ENCODE results near the gene CFAP141. TPM values are rescaled to one million over a fixed set of nuclear protein-coding genes. Genes with fewer than 3 reads are reported as not detected.
A peak's percentile ranks its signal among the peaks of the same experiment; 100 is the strongest.

The CFAP141 gene
- total RNA-seq, 1 experiment from 2014 or later: not detected

DNA sequence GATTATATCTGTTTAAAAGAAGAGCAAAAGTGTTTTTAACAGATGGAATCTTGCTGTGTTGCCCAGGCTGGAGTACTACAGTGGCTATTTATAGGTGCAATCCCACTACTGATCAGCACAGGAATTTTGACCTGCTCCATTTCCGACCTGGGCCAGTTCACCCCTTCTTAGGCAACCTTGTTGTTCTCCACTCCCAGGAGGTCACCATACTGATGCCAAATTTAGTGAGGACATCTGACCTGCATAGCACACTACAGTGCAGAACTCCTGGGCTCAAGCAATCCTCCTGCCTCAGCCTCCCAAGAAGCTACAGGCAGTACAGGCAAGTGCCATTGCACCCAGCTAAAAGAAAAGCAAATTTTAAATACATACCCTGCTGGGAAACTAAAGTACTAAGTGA, 39.9 kb downstream of the CFAP141 start (continued):
- no peak for TF ChIP-seq ZNF416 (CRISPR knock-in tag; IDR thresholded peaks at IDR 0.05)
- TF ChIP-seq FOXK1 (CRISPR knock-in tag; IDR thresholded peaks at IDR 0.05): no peak

DNA sequence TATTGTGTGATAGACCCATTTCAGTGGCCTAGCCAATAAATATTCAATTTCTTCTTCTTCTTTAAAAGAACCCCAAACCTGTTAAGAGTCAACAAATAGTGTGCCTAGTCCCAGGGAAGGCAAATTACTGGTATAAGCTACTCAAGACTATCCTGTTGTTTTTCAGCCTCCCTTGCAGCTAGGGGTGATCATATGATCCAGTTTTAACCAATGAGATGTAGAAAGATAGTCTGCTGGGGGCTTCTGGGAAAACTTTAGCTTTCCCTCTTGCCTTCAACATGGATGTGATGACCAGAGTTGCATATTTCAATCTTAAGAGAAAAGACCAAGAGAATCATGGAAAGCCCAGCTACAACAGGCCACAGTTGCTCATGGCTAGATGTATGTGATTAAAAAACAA, 46.6 kb downstream of the CFAP141 start:
- no peak for DNase-seq (ENCODE audit: low spot score)
- peaks cover 16% of the 10 kb centered on the region for H3K4me1 Mint-ChIP-seq
- H3K27ac Mint-ChIP-seq: no peak overlapping the region
- no peak for ATAC-seq
- peaks cover 6% of the 10 kb centered on the region for H3K9me3 Mint-ChIP-seq
- CTCF ChIA-PET: no interaction called here
- H3K4me3 Mint-ChIP-seq: no peak overlapping the region
- H3K27me3 Mint-ChIP-seq (ENCODE audit: low read depth): no peaks in the 10 kb centered on the region
- H3K36me3 Mint-ChIP-seq: peaks cover 78% of the 10 kb centered on the region
- TF ChIP-seq TEAD4 (CRISPR knock-in tag; IDR thresholded peaks at IDR 0.05) (no peak), ZNF512 (CRISPR knock-in tag; IDR thresholded peaks at IDR 0.05; ENCODE audit: borderline replicate concordance) (no peak)
- POLR2A ChIA-PET: no interaction called here

- ATAC-seq (no peak), DNase-seq (ENCODE audit: low spot score) (no peak)
- POLR2A ChIA-PET: no interaction called here
- Mint-ChIP-seq H3K27ac (peak overlapping the region; percentile 81), H3K9me3 (peaks cover 6% of the 10 kb centered on the region), H3K4me3 (no peak overlapping the region), H3K27me3 (ENCODE audit: low read depth) (no peaks in the 10 kb centered on the region), H3K36me3 (peaks cover 68% of the 10 kb centered on the region), H3K4me1 (peaks cover 19% of the 10 kb centered on the region)
- CTCF ChIA-PET: no interaction called here
- TF ChIP-seq TCF7 (CRISPR knock-in tag; IDR thresholded peaks at IDR 0.05; ENCODE audit: low read depth) (no peak), KAT7 (CRISPR knock-in tag; IDR thresholded peaks at IDR 0.05; ENCODE audit: borderline replicate concordance) (no peak), ZNF121 (CRISPR knock-in tag; IDR thresholded peaks at IDR 0.05) (no peak), OVOL2 (CRISPR knock-in tag; IDR thresholded peaks at IDR 0.05; ENCODE audit: borderline replicate concordance) (no peak), ATF1 (CRISPR knock-in tag; IDR thresholded peaks at IDR 0.05) (no peak), CTCF (IDR thresholded peaks at IDR 0.05) (no peak), NFYB (CRISPR knock-in tag; conservative IDR thresholded peaks at IDR 0.05; ENCODE audit: low read depth) (no peak), PRRX2 (CRISPR knock-in tag; IDR thresholded peaks at IDR 0.05) (no peak), ZNF317 (CRISPR knock-in tag; IDR thresholded peaks at IDR 0.05; ENCODE audit: borderline replicate concordance, low read depth) (no peak), E2F4 (CRISPR knock-in tag; IDR thresholded peaks at IDR 0.05; ENCODE audit: borderline replicate concordance, low read depth) (no peak), EMX1 (CRISPR knock-in tag; IDR thresholded peaks at IDR 0.05) (no peak), SMAD4 (CRISPR knock-in tag; IDR thresholded peaks at IDR 0.05) (no peak), ZNF232 (CRISPR knock-in tag; IDR thresholded peaks at IDR 0.05) (no peak), TEAD4 (CRISPR knock-in tag; IDR thresholded peaks at IDR 0.05) (no peak), NR3C1 (CRISPR knock-in tag; conservative IDR thresholded peaks at IDR 0.05; ENCODE audit: low read depth) (no peak)
- TF ChIP-seq, protein P1, sequence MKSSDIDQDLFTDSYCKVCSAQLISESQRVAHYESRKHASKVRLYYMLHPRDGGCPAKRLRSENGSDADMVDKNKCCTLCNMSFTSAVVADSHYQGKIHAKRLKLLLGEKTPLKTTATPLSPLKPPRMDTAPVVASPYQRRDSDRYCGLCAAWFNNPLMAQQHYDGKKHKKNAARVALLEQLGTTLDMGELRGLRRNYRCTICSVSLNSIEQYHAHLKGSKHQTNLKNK (CRISPR knock-in tag; IDR thresholded peaks at IDR 0.05): no peak
- TF ChIP-seq, protein P2, sequence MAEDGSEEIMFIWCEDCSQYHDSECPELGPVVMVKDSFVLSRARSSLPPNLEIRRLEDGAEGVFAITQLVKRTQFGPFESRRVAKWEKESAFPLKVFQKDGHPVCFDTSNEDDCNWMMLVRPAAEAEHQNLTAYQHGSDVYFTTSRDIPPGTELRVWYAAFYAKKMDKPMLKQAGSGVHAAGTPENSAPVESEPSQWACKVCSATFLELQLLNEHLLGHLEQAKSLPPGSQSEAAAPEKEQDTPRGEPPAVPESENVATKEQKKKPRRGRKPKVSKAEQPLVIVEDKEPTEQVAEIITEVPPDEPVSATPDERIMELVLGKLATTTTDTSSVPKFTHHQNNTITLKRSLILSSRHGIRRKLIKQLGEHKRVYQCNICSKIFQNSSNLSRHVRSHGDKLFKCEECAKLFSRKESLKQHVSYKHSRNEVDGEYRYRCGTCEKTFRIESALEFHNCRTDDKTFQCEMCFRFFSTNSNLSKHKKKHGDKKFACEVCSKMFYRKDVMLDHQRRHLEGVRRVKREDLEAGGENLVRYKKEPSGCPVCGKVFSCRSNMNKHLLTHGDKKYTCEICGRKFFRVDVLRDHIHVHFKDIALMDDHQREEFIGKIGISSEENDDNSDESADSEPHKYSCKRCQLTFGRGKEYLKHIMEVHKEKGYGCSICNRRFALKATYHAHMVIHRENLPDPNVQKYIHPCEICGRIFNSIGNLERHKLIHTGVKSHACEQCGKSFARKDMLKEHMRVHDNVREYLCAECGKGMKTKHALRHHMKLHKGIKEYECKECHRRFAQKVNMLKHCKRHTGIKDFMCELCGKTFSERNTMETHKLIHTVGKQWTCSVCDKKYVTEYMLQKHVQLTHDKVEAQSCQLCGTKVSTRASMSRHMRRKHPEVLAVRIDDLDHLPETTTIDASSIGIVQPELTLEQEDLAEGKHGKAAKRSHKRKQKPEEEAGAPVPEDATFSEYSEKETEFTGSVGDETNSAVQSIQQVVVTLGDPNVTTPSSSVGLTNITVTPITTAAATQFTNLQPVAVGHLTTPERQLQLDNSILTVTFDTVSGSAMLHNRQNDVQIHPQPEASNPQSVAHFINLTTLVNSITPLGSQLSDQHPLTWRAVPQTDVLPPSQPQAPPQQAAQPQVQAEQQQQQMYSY (CRISPR knock-in tag; IDR thresholded peaks at IDR 0.05): no peak
- TF ChIP-seq, protein P3, sequence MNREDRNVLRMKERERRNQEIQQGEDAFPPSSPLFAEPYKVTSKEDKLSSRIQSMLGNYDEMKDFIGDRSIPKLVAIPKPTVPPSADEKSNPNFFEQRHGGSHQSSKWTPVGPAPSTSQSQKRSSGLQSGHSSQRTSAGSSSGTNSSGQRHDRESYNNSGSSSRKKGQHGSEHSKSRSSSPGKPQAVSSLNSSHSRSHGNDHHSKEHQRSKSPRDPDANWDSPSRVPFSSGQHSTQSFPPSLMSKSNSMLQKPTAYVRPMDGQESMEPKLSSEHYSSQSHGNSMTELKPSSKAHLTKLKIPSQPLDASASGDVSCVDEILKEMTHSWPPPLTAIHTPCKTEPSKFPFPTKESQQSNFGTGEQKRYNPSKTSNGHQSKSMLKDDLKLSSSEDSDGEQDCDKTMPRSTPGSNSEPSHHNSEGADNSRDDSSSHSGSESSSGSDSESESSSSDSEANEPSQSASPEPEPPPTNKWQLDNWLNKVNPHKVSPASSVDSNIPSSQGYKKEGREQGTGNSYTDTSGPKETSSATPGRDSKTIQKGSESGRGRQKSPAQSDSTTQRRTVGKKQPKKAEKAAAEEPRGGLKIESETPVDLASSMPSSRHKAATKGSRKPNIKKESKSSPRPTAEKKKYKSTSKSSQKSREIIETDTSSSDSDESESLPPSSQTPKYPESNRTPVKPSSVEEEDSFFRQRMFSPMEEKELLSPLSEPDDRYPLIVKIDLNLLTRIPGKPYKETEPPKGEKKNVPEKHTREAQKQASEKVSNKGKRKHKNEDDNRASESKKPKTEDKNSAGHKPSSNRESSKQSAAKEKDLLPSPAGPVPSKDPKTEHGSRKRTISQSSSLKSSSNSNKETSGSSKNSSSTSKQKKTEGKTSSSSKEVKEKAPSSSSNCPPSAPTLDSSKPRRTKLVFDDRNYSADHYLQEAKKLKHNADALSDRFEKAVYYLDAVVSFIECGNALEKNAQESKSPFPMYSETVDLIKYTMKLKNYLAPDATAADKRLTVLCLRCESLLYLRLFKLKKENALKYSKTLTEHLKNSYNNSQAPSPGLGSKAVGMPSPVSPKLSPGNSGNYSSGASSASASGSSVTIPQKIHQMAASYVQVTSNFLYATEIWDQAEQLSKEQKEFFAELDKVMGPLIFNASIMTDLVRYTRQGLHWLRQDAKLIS (CRISPR knock-in tag; IDR thresholded peaks at IDR 0.05; ENCODE audit: borderline replicate concordance): no peak
These were observed 47.6 kb downstream of the CFAP141 start for GRCh38 chr1:154158307-154159125.

Measured in WTC11 (cell line).